C4-2B (cell line): ENCODE results near the gene RFC5.

Source experiments
- H3K27ac ChIP-seq: fragments of 450-650 bp; 2 replicates; pipeline ENCODE4 v1.5.1; 2017
- CTCF ChIP-seq: fragments of 450-650 bp; conservative IDR thresholded peaks from 2 replicates; pipeline ENCODE4 v1.5.1; 2017; ENCODE audit warnings: mild to moderate bottlenecking
- ZFX ChIP-seq: fragments of 450-650 bp; IDR thresholded peaks from 2 replicates; pipeline ENCODE4 v1.6.1; 2017

Gene RFC5

GRCh38 chr12:117972301-117972700 lies 44.2 kb upstream of the RFC5 start:
- H3K27ac ChIP-seq = no peak overlapping the region
- TF ChIP-seq CTCF (no peak), ZFX (no peak)

DNA sequence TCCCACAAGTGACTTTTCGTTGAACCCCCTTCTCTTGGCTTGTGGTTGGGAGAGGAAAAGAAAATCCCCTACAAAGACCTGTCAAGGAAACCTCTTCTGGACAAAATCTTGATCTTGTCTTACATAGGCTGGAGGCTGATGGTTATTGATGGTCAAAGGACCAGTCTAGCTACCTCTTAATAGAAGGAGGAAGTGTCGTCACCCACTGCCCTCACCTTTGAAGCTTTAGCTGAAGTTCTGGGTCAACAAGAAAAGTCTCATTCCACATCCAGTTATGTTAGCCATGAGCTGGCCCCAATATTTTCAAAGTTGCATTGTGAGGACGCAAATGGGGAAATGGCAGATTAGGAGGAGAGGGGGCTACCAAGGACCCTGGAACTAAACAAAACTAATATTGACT lies 41.5 kb upstream of the RFC5 start:
- H3K27ac ChIP-seq = no peak overlapping the region
- no peak for TF ChIP-seq CTCF
- TF ChIP-seq ZFX = no peak

- no peak overlapping the region for H3K27ac ChIP-seq
- TF ChIP-seq CTCF (no peak), ZFX (no peak)
Measured at GRCh38 chr12:117977373-117977772, 39.1 kb upstream of the RFC5 start.

DNA sequence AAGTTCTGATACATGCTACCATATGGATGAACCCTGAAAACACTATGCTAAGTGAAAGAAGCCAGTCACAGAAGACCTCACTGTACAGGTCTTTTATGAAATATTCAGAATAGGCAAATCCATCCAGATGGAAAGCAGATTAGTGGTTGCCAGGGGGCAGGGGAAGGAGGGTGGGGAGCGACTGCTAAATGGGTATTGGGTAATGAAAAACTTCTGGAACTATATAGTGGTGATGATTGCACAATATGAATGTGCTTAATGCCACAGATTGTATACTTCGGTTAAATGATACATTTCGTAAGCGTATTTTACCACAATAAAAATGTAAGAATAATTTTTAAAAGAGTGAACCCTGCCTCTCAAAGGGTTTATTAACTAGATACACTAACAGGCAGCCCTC lies 35.9 kb upstream of the RFC5 start:
- TF ChIP-seq ZFX (no peak), CTCF (no peak)
- H3K27ac ChIP-seq = no peak overlapping the region

DNA sequence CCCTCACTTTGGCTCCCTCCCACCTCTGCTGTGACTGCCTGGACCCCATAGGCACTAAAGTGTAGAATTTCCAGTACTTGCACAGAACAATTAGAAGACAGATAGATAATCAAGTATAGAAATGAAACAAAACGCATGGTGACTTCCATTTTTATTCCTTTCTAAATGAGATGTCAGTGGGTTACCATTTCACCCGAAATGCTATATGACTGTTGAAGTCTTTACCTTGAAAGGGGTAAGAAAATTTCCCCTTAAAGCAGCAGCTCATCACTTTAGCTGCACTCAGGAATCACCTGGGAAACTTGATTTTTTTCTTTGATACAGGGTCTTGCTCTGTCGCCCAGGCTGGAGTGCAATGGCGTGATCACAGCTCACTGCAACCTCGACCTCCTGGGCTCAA lies 35.2 kb upstream of the RFC5 start:
- no peak overlapping the region for H3K27ac ChIP-seq
- no peak for TF ChIP-seq ZFX
- no peak for TF ChIP-seq CTCF

GRCh38 chr12:117985182-117985581 lies 31.3 kb upstream of the RFC5 start:
- TF ChIP-seq CTCF = no peak
- no peak for TF ChIP-seq ZFX
- no peak overlapping the region for H3K27ac ChIP-seq

DNA sequence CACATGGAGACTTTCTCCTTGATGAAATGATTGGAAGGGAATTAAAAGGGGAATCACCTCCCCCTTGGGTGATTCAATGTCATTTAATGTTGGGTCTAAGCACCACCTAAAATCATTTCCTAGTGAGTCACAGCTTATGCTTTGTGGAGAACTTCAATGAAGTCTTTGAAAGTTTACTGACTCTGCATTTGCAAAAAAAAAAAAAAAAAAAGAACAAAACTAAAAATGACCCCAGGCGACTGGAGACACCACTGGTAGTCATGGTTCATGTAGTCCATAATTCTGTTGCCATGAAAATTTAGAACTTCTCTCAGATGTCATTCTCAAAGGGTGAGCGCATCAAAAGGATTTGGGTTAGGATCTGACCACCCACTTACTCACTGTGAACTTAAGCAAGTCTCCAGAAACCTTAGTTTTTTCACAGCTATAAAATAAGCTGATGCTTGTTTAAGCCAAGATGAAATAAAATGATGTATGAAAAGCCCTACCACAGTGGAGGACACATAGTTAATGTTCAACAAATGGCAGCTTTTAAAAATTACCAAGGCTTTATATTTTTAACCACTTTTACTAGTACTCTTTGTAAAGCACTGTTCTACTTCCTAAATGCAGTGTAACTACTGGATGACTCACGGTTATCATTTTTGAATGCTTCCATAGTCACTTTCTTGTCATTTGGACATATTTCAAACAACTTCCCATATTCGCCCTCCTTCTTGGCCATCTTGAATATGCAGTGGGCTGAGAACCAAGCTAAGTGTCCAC lies 29.6 kb upstream of the RFC5 start:
- TF ChIP-seq ZFX = no peak
- no peak for TF ChIP-seq CTCF
- H3K27ac ChIP-seq = no peak overlapping the region
